K562 (cell line): ENCODE measurements around the gene ARHGAP26. TPM values are rescaled to one million over a fixed set of nuclear protein-coding genes. Genes with fewer than 3 reads are reported as not detected.

Experiments used
- BRD9 ChIP-seq: fragments of 450-650 bp; IDR thresholded peaks from 2 replicates; pipeline ENCODE4 v1.6.1; 2018; ENCODE audit warnings: low read depth; ENCODE audit not compliant: partially characterized antibody
- BRF1 ChIP-seq: IDR thresholded peaks from 3 replicates; pipeline ENCODE4 v1.6.1; 2011; ENCODE audit warnings: borderline replicate concordance, mild to moderate bottlenecking; ENCODE audit not compliant: insufficient read length; ENCODE audit errors: extremely low read depth
- BRF2 ChIP-seq: IDR thresholded peaks from 3 replicates; pipeline ENCODE4 v1.6.1; 2011; ENCODE audit warnings: borderline replicate concordance, mild to moderate bottlenecking; ENCODE audit not compliant: insufficient read length, insufficient read depth
- CBFA2T3 ChIP-seq: fragments of 450-650 bp; IDR thresholded peaks from 2 replicates; pipeline ENCODE4 v1.6.1; 2017
- ELF4 ChIP-seq: fragments of 450-650 bp; formaldehyde crosslinking; IDR thresholded peaks from 2 replicates; pipeline ENCODE4 v1.4.0; 2022; ENCODE audit warnings: missing genetic modification characterization
- IRF9 ChIP-seq: fragments of 450-650 bp; IDR thresholded peaks from 2 replicates; pipeline ENCODE4 v1.6.1; 2016; ENCODE audit warnings: missing biosample characterization, missing genetic modification characterization
- L3MBTL2 ChIP-seq: fragments of 450-650 bp; IDR thresholded peaks from 2 replicates; pipeline ENCODE4 v1.6.1; 2016; ENCODE audit warnings: mild to moderate bottlenecking, moderate library complexity
- MAX ChIP-seq: sonication (generic); formaldehyde crosslinking; IDR thresholded peaks from 2 replicates; pipeline ENCODE4 v1.9.0; 2022; ENCODE audit warnings: mild to moderate bottlenecking, missing genetic modification reagents
- MEF2D ChIP-seq: conservative IDR thresholded peaks from 2 replicates; pipeline ENCODE4 v1.6.1; 2016; ENCODE audit warnings: low read depth, missing genetic modification characterization, missing compliant biosample characterization
- NFXL1 ChIP-seq: fragments of 450-650 bp; formaldehyde crosslinking; IDR thresholded peaks from 2 replicates; pipeline ENCODE4 v1.4.0; 2021; ENCODE audit warnings: mild to moderate bottlenecking
- NR4A1 ChIP-seq, 2 experiments: fragments of 250-450 bp in 1 of 2; fragments of 450-650 bp in 1 of 2; sonication (Bioruptor Pico) in 1 of 2; IDR thresholded peaks; 2 replicates each; pipeline versions ENCODE4 v1.4.0 to v1.6.1; 2016 to 2020; ENCODE audit warnings: mild to moderate bottlenecking in 2 of 2, missing compliant biosample characterization in 1 of 2, missing genetic modification characterization in 1 of 2, moderate library complexity in 1 of 2
- POLR2A ChIP-seq: fragments of 450-650 bp; conservative IDR thresholded peaks from 2 replicates; pipeline ENCODE4 v1.6.1; 2016
- RAD21 ChIP-seq, 2 experiments: fragments of 250-450 bp in 1 of 2; fragments of 450-650 bp in 1 of 2; sonication (Bioruptor Pico) in 1 of 2; formaldehyde crosslinking in 1 of 2; IDR thresholded peaks in 1 of 2; conservative IDR thresholded peaks in 1 of 2; 2 replicates each; pipeline versions ENCODE4 v1.4.0 to v1.8.0; 2020 to 2022; ENCODE audit warnings: mild to moderate bottlenecking in 2 of 2, moderate library complexity in 1 of 2
- TBL1XR1 ChIP-seq, 2 experiments: IDR thresholded peaks; 2 replicates each; pipeline ENCODE4 v1.6.1; 2012; ENCODE audit warnings: improper control_type of control experiment in 2 of 2, low read length in 2 of 2, mild to moderate bottlenecking in 1 of 2
- TSHZ1 ChIP-seq: fragments of 250-450 bp; sonication (Bioruptor Pico); IDR thresholded peaks from 2 replicates; pipeline ENCODE4 v1.4.0; 2020; ENCODE audit warnings: mild to moderate bottlenecking, moderate library complexity
- ZBTB2 ChIP-seq: fragments of 450-650 bp; IDR thresholded peaks from 2 replicates; pipeline ENCODE4 v1.6.1; 2016; ENCODE audit warnings: antibody characterized with exemption
- ZFX ChIP-seq: sonication (generic); formaldehyde crosslinking; IDR thresholded peaks from 2 replicates; pipeline ENCODE4 v1.8.0; 2022; ENCODE audit warnings: mild to moderate bottlenecking, missing genetic modification reagents, moderate library complexity
- ZNF217 ChIP-seq: sonication (generic); formaldehyde crosslinking; IDR thresholded peaks from 2 replicates; pipeline ENCODE4 v1.8.0; 2022; ENCODE audit warnings: mild to moderate bottlenecking, missing genetic modification reagents
- ZNF431 ChIP-seq: sonication (generic); formaldehyde crosslinking; IDR thresholded peaks from 2 replicates; pipeline ENCODE4 v1.8.0; 2022; ENCODE audit warnings: mild to moderate bottlenecking, missing genetic modification reagents
- ZNF584 ChIP-seq: fragments of 200-800 bp; sonication (Bioruptor generic); IDR thresholded peaks from 2 replicates; pipeline ENCODE4 v1.6.1; 2016; ENCODE audit warnings: low read depth, mild to moderate bottlenecking, missing genetic modification characterization, missing compliant biosample characterization
- polyA plus RNA-seq, 8 experiments: library from polyadenylated mRNA; depleted of rRNA in 4 of 8; stranded (reverse) in 5 of 8; unstranded in 3 of 8; fragments of >200 nt; fragmentation: Nextera tagmentation in 2 of 8; fragmentation: Illumina TruSeq in 1 of 8; extraction: Ambion mirVana in 2 of 8; extraction: Trizol in 1 of 8; gene quantifications; 2 replicates each; pipeline versions ENCODE4 v1.2.1 to v1.2.3, GENCODE V29; 2011 to 2014; ENCODE audit warnings: inconsistent platforms in 1 of 8, missing spikeins in 1 of 8
- total RNA-seq, 7 experiments: library from RNA; depleted of rRNA in 6 of 7; stranded (reverse); fragments of >200 nt in 6 of 7; fragmentation: Illumina TruSeq in 2 of 7; extraction: Trizol in 2 of 7; gene quantifications; 2 replicates each; pipeline versions ENCODE4 v1.2.1 to v1.2.3, GENCODE V29; 2011 to 2021; ENCODE audit warnings: low replicate concordance in 1 of 7

Gene ARHGAP26
- total and polyA plus RNA-seq, 9 of the 15 experiments (the other 6 are each of a cell fraction or from before 2014, with no cell fraction given) = 0.13 to 1.1 (median 0.55) TPM

- TF ChIP-seq ZBTB2 (peak; percentile 26; the same call in 1 of the 2 replicates), TBL1XR1 (IDR thresholded peaks at IDR 0.05; ENCODE audit: low read length in 2 of 2) (peak; percentile 24 to 70; a peak in 1 of 4 replicates), RAD21 (CRISPR knock-in tag; conservative IDR thresholded peaks at IDR 0.05 in 1 of 2, IDR thresholded peaks at IDR 0.05 in 1 of 2) (peak; percentile 12 to 17; a peak in 1 of 4 replicates), MAX (CRISPR knock-in tag) (peak; percentile 56; the same call in 1 of the 2 replicates), POLR2A (peak; percentile 55), ZNF584 (peak; percentile 32; the same call in 1 of the 2 replicates), NR4A1 (CRISPR knock-in tag; IDR thresholded peaks at IDR 0.05) (no peak), NR4A1 (tag; IDR thresholded peaks at IDR 0.05) (0 out of 2 replicates have a peak, but pooled peaks have one; percentile 36), L3MBTL2 (peak; percentile 87), IRF9 (tag) (0 out of 2 replicates have a peak, but pooled peaks have one; percentile 23), NFXL1 (CRISPR knock-in tag) (no peak), BRF1 (no peak), ZFX (CRISPR knock-in tag) (peak; percentile 57), TSHZ1 (CRISPR knock-in tag) (no peak), ELF4 (CRISPR knock-in tag) (no peak), ZNF217 (CRISPR knock-in tag) (no peak), MEF2D (tag) (0 out of 2 replicates have a peak, but pooled peaks have one; percentile 46), BRD9 (peak; percentile 35), BRF2 (no peak), ZNF431 (peak; percentile 19; the same call in 1 of the 2 replicates), CBFA2T3 (peak; percentile 86)
Measured at GRCh38 chr5:143207563-143208364, 437.6 kb downstream of the ARHGAP26 start (continued).
